KMS-11 (cell line): ENCODE measurements around the gene IL17RE.
"Not testable (repeated sequence)": the region's sequence is repeated elsewhere in the genome, so short reads cannot be mapped to it uniquely, and the experiment has no call there.

Experiments
- H2AFZ ChIP-seq: fragments of 200-600 bp; sonication (generic); 2 replicates; pipeline ENCODE4 v1.6.1; 2016; ENCODE audit warnings: antibody characterized with exemption, mixed run types, low read depth
- H3K27ac ChIP-seq: fragments of 200-600 bp; sonication (generic); 2 replicates; pipeline ENCODE4 v1.6.1; 2016; ENCODE audit warnings: mild to moderate bottlenecking, mixed run types
- H3K27me3 ChIP-seq: fragments of 200-600 bp; sonication (generic); 2 replicates; pipeline ENCODE4 v1.6.1; 2017; ENCODE audit warnings: mild to moderate bottlenecking, low read depth, mixed run types, moderate library complexity; ENCODE audit not compliant: insufficient read depth
- H3K36me3 ChIP-seq: fragments of 200-600 bp; sonication (generic); 2 replicates; pipeline ENCODE4 v1.6.1; 2017; ENCODE audit warnings: mild to moderate bottlenecking, mixed run types; ENCODE audit not compliant: insufficient read depth
- H3K4me1 ChIP-seq: fragments of 200-600 bp; sonication (generic); 2 replicates; pipeline ENCODE4 v1.6.1; 2016; ENCODE audit warnings: mild to moderate bottlenecking, low read depth, mixed run types; ENCODE audit not compliant: poor library complexity, severe bottlenecking
- H3K4me2 ChIP-seq: fragments of 200-600 bp; sonication (generic); 2 replicates; pipeline ENCODE4 v1.7.0; 2016; ENCODE audit warnings: mild to moderate bottlenecking, mixed run types
- H3K4me3 ChIP-seq: fragments of 200-600 bp; sonication (generic); IDR thresholded peaks from 2 replicates; pipeline ENCODE4 v1.6.1; 2017; ENCODE audit warnings: low read depth, low read length, mixed read lengths; ENCODE audit not compliant: insufficient read depth
- H3K79me2 ChIP-seq: fragments of 200-600 bp; sonication (generic); 2 replicates; pipeline ENCODE4 v1.6.1; 2016; ENCODE audit warnings: low read depth, mixed run types; ENCODE audit not compliant: insufficient read depth
- H3K9ac ChIP-seq: fragments of 200-600 bp; sonication (generic); 2 replicates; pipeline ENCODE4 v1.6.1; 2016; ENCODE audit warnings: mild to moderate bottlenecking, mixed run types
- H4K20me1 ChIP-seq: fragments of 200-600 bp; sonication (generic); 2 replicates; pipeline ENCODE4 v1.6.1; 2016; ENCODE audit warnings: mild to moderate bottlenecking, mixed run types; ENCODE audit not compliant: insufficient read depth
- CTCF ChIP-seq: fragments of 200-600 bp; sonication (generic); conservative IDR thresholded peaks from 2 replicates; pipeline ENCODE4 v1.6.1; 2017; ENCODE audit warnings: low read depth, mild to moderate bottlenecking, antibody characterized with exemption, low read length, moderate library complexity, mixed read lengths

Gene IL17RE

GRCh38 chr3:9864200-9864927 is 38.3 kb upstream of the IL17RE start:
- no peaks in the 10 kb centered on the region for H3K36me3 ChIP-seq
- no peak overlapping the region for H2AFZ ChIP-seq
- no peaks in the 10 kb centered on the region for H3K4me1 ChIP-seq
- no peak overlapping the region for H3K27ac ChIP-seq
- H3K79me2 ChIP-seq: no peaks in the 10 kb centered on the region
- no peak overlapping the region for H3K4me3 ChIP-seq
- TF ChIP-seq CTCF: no peak
- no peaks in the 10 kb centered on the region for H4K20me1 ChIP-seq
- H3K27me3 ChIP-seq: no peaks in the 10 kb centered on the region
- no peak overlapping the region for H3K4me2 ChIP-seq
- H3K9ac ChIP-seq: no peak overlapping the region

GRCh38 chr3:9865125-9865637 is 37.5 kb upstream of the IL17RE start:
- H3K4me1 ChIP-seq, H3K36me3 ChIP-seq, H2AFZ ChIP-seq, H3K27ac ChIP-seq, H3K4me3 ChIP-seq, H3K4me2 ChIP-seq, H3K9ac ChIP-seq, H3K27me3 ChIP-seq, H3K79me2 ChIP-seq, H4K20me1 ChIP-seq: not testable (repeated sequence)

- no peaks in the 10 kb centered on the region for H3K4me1 ChIP-seq
- no peak overlapping the region for H3K4me3 ChIP-seq
- H3K36me3 ChIP-seq: no peaks in the 10 kb centered on the region
- no peaks in the 10 kb centered on the region for H3K27me3 ChIP-seq
- no peak overlapping the region for H3K27ac ChIP-seq
- H3K79me2 ChIP-seq: no peaks in the 10 kb centered on the region
- TF ChIP-seq CTCF: no peak
- H2AFZ ChIP-seq: no peak overlapping the region
- no peak overlapping the region for H3K4me2 ChIP-seq
- H4K20me1 ChIP-seq: no peaks in the 10 kb centered on the region
- no peak overlapping the region for H3K9ac ChIP-seq
Observed at GRCh38 chr3:9866639-9867038, 36.0 kb upstream of the IL17RE start.

- H3K4me3 ChIP-seq: no peak overlapping the region
- H3K9ac ChIP-seq: no peak overlapping the region
- no peaks in the 10 kb centered on the region for H3K4me1 ChIP-seq
- no peaks in the 10 kb centered on the region for H3K36me3 ChIP-seq
- H3K4me2 ChIP-seq: no peak overlapping the region
- H4K20me1 ChIP-seq: no peaks in the 10 kb centered on the region
- no peak overlapping the region for H3K27ac ChIP-seq
- no peaks in the 10 kb centered on the region for H3K27me3 ChIP-seq
- no peaks in the 10 kb centered on the region for H3K79me2 ChIP-seq
- H2AFZ ChIP-seq: no peak overlapping the region
- no peak for TF ChIP-seq CTCF
Observed at GRCh38 chr3:9867106-9867505, 35.5 kb upstream of the IL17RE start.

- Histone ChIP-seq H3K4me3 (no peak overlapping the region), H3K79me2 (no peaks in the 10 kb centered on the region), H3K27ac (no peak overlapping the region), H3K36me3 (no peaks in the 10 kb centered on the region), H3K9ac (no peak overlapping the region), H2AFZ (no peak overlapping the region), H4K20me1 (no peaks in the 10 kb centered on the region), H3K4me2 (no peak overlapping the region), H3K27me3 (no peaks in the 10 kb centered on the region), H3K4me1 (no peaks in the 10 kb centered on the region)
- TF ChIP-seq CTCF: no peak
Observed at GRCh38 chr3:9869955-9870354, 32.7 kb upstream of the IL17RE start.
